GM08714 (cell line): ENCODE results near the gene BCAS1.

Experiments
- H3K4me3 ChIP-seq: fragments of 200-500 bp; sonication (Bioruptor generic); 2 replicates; pipeline ENCODE4 v1.5.1; 2014; ENCODE audit warnings: mild to moderate bottlenecking, low read length, inconsistent platforms
- ZNF274 ChIP-seq: IDR thresholded peaks from 2 replicates; pipeline ENCODE4 v1.6.1; 2012; ENCODE audit warnings: mild to moderate bottlenecking, low read depth, low read length

The BCAS1 gene

DNA sequence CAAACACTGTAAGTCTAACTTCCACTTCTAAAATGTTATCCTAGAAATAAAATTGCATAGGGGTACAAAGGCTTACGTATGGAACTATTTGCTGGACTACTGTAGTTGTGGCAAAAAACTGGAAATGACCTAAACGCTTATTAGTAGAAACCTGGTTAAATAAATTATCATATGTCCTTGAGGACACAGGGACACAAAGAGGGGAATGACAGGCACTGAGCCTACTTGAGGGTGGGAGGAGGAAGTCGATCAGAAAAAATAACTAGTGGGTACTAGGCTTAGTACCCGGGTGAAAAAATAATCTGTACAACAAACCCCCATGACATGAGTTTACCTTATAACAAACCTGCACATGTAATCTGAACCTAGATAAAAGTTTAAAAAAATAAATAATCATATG lies 28.4 kb downstream of the BCAS1 start:
- no peak for TF ChIP-seq ZNF274
- H3K4me3 ChIP-seq = no peak overlapping the region

DNA sequence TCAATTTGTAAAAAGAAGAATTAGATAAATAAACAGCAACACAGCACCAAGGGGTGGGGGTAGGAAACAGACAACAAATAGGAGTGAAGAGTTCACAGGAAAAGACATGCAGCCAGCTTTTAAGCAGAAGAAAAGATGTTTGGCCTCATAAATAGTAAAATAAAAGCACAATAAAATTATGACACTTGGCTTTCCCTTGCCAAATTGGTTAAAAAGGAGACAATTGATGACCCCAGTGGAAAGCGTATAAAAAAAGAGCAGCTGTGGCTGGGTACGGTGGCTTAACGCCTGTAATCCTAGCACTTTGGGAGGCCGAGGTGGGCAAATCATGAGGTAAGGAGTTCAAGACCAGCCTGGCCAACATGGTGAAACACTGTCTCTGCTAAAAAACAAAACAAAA lies 29.1 kb downstream of the BCAS1 start:
- H3K4me3 ChIP-seq = no peak overlapping the region
- TF ChIP-seq ZNF274 = no peak

DNA sequence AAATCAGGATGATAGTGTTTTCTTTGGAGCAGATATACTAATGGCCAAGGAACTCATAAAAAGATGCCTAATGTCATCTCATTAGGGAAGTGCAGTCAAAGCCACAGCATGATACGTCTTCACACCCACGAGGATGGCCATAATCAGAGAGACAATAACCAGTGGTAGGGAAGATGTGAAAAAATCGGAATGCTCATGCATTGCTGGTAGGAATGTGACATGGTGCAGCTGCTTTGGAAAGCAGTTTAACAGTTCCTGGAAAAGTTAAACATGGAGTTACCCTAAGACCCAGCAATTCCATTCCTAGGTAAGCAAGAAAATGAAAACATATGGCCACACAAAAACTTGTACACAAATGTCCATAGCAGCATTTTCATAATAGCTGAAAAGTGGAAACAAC lies 29.9 kb downstream of the BCAS1 start:
- no peak overlapping the region for H3K4me3 ChIP-seq
- no peak for TF ChIP-seq ZNF274

DNA sequence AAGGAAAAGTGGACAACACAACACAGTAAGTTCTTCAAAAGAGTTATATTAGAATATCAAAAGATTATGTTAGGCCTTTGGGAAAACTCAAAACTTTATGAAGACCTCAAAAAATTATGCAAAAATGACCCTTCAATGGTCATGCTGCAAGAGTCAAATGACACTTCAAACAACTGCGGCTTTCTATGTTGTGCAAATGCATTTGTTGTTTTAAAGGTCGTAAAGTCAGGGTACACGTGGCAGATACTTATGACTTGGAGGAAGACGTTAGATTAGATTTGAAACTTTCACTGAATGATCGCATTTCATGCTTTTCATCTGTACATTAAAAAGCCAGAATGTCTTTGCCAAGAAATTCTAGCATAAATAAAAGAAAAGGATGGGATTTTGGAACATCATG lies 31.4 kb downstream of the BCAS1 start:
- no peak for TF ChIP-seq ZNF274
- no peak overlapping the region for H3K4me3 ChIP-seq

DNA sequence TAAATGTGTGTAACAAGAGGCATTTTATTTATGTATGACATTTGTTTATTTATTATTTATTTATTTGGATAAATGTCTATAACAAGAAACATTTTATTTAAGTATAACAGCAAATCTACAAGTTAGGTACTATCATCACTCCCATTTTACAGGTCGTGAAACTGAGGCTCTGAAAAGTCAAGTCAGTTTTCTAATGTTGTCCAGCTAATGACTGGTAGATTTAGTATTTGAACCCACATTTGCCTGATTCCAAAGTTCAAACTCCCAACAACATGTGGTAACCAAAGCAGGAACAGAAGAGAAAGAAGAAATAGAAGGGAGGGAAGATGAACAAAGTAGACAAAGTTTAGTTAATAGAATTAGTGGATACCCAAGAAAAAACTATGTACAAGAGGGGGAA lies 32.9 kb downstream of the BCAS1 start:
- no peak overlapping the region for H3K4me3 ChIP-seq
- TF ChIP-seq ZNF274 = no peak

DNA sequence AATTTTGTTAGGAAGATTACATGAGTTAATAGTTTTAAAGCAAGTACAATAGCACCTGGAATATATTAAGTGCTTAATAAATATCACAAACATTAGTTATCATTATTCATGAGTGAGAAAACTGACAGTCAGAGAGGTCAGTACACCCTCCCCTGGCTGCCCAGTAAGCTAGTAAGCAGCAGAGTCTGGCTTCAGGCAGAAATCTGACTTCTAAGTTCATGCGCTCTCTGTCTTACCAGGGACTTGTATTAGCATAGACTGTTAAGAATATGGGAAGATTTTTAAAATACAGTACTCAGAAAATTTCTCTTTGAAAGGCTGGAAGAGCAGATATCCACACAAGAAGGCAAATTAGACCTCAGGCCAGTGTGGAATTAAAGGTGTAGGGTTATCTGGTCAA lies 40.8 kb downstream of the BCAS1 start:
- TF ChIP-seq ZNF274 = no peak
- H3K4me3 ChIP-seq = no peak overlapping the region

DNA sequence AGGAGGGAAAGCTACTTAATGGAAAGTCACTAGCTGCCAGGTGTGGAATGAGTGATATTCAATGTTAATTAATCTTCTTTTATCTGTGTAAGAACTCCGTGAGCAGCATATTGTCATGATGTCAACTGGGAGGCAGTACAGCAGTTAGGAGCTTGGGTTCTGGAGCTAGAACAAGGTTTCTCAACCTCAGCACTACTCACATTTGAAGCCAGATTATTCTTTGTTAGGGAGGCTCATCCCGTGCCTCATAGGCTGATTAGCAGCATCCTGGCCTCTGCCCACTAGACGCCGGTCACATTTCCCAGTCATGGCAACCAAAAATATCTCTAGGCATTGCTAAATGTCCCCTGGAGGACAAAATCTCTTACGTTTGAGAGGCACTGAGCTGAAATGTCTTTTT lies 41.2 kb downstream of the BCAS1 start:
- TF ChIP-seq ZNF274 = no peak
- H3K4me3 ChIP-seq = no peak overlapping the region

DNA sequence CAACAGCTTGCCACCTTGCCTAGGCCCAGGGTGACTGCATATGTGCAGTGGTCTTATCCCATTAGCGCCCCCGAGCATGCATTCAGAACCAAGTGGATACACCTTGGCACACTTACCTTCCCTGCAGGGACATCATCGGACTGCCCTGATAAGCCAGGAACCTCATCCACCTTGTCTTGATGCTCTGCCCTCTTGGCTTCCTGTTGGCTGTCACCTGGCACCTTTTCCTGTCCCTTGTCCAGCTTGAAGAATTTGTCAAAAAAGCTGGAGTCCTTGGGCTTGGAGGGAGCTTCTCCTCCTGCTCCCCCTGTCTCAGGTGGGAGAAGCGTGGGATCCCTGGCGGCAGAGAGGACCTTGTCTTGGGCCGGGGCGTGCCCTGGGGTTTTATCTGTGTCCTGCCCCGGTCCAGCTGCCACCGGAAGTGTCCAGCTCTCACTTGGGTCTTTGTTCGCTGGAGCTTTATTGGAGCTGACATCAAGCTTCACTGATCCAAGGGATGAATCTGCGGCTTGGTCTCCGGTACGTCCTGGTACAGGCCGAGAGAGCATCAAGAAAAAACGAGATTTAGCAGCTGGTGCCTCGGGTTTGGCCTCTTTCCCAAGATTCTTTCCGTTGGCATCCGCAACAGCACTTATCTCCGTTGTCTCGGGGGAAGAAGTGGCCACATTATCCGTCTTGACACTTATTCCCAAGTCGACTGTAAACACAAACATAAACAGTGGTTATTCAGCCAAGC lies 42.0 kb downstream of the BCAS1 start:
- no peak for TF ChIP-seq ZNF274
- no peak overlapping the region for H3K4me3 ChIP-seq

DNA sequence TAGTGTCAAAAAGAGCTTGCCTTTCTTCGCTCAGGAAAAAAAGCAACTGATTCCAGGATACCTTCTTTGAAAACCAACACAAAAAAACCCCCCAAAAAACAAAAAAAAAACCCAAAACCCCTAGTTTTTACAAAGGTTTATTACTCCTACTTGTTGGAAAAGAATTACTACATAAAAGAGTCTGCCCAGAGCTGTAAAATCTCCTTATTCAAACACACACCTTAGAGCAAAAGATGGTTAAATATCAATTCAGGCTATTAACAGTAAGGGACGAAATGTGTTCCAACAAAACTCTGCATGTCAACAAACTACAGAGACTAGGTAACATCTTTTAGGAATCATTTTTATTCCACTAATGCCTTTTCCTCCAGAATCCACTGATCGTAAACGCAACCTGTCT lies 42.7 kb downstream of the BCAS1 start:
- no peak for TF ChIP-seq ZNF274
- no peak overlapping the region for H3K4me3 ChIP-seq

DNA sequence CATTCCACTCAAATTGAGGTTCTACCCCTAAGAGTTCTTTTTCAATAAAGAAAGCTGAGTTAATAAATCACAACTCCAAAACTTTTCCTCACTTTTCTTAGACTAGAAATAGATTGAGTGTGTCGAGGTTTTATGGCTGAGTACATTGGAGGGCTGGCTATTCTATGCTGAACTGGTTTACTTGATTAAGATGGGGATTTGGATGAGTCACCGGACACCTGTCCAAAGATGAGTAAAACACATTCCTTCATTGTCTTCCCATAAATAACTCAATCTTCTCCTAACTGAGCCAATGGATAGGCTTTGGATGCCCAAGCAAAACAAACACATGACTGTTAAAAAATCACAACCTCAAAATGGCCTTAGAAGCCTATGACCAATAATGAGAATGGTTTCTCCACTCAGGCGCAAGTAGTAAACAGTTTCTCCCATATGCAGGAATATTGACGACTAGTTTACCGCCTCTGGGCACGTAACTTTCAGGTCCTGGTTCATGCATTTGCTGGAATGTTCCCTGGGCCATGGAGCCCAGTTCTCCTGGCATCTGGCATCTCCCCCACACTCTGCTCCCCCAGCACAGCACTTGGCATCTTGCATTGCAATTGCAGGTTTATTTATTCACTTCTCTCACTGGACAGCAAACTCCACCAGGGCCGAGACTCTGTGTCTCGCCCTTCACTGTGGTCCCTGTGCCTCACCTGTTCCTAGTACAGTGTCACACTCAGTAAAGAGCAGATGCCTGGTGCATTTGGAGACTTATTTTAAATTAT lies 43.9 kb downstream of the BCAS1 start:
- no peak for TF ChIP-seq ZNF274
- H3K4me3 ChIP-seq = no peak overlapping the region

DNA sequence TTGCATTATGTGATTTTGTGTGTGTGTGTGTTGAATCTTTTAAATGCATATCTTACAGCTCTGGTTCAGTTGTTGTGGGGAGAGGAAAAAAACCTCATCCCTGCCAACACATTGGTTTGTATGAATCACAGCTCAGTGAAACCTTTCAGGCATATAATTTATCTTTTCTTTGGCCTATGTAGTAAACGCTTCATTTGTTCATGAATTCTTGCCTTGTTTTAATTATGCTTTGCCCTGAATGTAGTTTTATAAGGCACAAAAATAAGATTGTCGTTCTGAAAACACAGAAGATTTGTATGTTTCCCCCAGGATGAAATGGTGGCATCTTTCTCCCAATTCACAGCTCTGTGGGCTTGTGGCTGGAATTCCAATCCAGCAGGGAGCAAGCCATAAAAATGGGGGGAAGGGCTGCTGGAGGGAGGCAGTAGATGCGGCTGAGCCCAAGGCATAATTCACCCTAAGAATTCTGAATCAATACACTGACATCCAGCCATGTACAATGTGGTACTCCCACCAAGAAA lies 45.1 kb downstream of the BCAS1 start:
- no peak for TF ChIP-seq ZNF274
- H3K4me3 ChIP-seq = no peak overlapping the region

DNA sequence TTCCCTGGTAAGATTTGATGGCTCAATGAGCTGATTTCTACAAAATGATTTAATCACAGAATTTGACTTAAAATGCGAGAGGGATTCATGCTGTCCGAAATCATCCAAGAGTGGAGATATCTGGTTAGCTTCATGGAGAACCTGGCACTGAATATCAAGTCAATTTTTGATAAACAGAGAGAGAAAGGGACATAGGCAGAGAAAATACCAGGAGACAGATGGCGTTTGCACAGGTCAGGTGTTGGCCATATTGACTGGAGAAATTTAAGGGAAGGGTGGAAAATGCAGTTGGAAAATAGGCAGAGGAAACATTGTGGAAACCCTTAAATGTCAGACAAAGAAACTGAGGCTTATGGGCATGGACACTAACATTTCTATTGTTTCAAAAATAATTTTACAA lies 47.0 kb downstream of the BCAS1 start:
- no peak for TF ChIP-seq ZNF274
- H3K4me3 ChIP-seq = no peak overlapping the region

DNA sequence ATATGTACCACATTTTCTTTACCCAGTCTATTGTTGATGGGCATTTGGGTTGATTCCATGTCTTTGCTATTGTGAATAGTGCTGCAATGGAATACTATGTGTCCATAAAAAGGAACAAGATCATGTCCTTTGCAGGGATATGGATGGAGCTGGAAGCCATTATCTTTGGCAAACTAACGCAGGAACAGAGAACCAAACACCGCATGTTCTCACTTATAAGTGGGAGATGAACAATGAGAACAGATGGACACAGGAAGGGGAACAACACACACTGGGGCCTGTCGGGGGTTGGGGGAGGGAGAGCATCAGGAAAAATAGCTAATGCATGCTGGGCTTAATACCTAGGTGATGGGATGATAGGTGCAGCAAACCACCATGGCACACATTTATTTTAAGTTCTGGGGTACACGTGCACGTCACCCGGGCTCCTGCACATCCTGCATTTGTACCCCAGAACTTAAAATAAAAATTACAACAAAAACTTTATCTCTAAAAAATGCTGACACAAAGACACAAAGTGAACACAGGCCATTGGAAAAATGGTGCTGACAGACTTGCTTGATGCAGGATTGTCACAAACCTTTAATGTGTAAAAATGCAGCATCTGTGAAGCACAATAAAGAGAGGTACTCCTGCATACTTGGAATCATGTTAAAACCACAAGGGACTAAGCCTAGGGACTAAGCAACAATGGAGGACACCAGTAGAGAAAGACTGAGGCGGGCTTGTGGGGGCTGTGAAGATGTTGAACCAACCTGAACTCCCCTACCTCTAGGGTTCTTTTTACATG lies 48.8 kb downstream of the BCAS1 start:
- no peak for TF ChIP-seq ZNF274
- no peak overlapping the region for H3K4me3 ChIP-seq

DNA sequence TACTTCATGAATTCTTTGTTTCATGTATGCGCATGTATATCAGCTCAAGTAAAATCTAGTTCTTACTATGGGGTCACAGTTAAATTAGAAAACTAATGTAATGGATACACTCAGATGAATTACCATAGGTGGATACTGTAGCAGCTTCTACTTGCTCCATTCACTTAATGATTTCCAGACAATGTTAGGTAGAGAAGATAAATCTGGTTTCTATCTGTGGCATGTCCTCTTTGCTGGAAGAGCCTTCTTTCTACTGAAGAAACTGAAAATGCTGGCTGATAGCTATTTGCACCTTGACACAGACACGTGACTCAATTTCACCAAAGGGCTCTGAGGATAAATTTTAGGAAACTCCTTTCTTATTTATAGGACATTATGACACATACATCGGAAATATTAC lies 49.5 kb downstream of the BCAS1 start:
- no peak overlapping the region for H3K4me3 ChIP-seq
- TF ChIP-seq ZNF274 = no peak
